ENCODE results near the gene FAM184B. TPM values are rescaled to one million over a fixed set of nuclear protein-coding genes. Genes with fewer than 3 reads are reported as not detected.

Gene FAM184B
- total and polyA plus RNA-seq, 10 donors: 0.03 to 0.04 (median 0.03) TPM; not detected in 7

DNA sequence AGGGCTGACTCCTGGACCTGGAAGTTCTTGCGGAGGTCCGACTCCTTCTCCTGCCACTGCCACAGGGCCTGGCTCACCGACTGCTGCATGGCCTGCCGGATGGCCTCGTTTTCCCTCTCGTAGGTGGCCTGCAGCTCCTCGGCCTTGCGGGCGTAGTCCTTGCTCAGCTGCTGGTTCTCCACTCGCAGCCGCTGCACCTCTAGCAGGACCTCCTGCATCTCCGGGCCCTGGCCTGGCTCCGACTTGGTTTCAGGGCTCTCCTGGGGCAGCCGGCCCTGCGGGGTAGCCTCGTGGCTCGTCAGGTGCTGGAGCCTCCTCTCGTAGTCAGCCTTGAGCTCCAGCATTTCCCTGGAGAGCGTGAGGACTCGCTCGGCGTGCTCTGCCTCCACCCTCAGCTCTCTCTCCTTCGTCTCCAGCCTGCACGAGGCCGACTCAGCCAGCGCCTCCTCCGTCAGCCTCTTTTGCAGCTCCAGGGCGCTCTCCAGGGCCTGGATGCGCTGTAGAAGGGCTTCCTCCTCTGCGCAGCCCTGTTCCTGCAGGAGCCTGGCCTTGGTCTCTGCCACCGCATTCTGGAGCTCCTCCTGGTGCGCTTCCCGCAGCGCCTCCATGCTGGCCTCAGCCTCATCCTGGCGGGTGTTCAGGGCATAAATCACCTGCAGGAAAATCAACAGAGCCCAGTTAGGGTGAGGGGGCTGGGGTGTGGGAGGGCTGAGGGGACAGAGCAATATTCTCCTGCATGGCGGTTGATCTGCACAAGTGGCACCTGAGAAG, 72.2 kb downstream of the FAM184B start:
- no peaks in the 10 kb centered on the region for H3K4me1 ChIP-seq
- DNase-seq: no peak
- H3K9me3 ChIP-seq: no peaks in the 10 kb centered on the region
- peaks cover 0 to 13% (median 0%) of the 10 kb centered on the region in 7 donors for H3K27me3 ChIP-seq (replicated peaks in 1 of 7)
- no peak overlapping the region for H3K27ac ChIP-seq
- intact Hi-C loops (cut with DNase I; ENCODE audit: low total_unique reads): no loop called here
- no peak overlapping the region for H3K4me3 ChIP-seq
- WGBS, 5 donors: 82 to 87% (median 84%) methylated on average over 33 to 36 of the region's 36 CpGs
- no peaks in the 10 kb centered on the region for H3K36me3 ChIP-seq
- TF ChIP-seq POLR2A (IDR thresholded peaks at IDR 0.05): no peak
- TF ChIP-seq CTCF (IDR thresholded peaks at IDR 0.05 in 8 of 11, conservative IDR thresholded peaks at IDR 0.05 in 3 of 11): no peak
- no peak for TF ChIP-seq POLR2AphosphoS5 (IDR thresholded peaks at IDR 0.05)

DNA sequence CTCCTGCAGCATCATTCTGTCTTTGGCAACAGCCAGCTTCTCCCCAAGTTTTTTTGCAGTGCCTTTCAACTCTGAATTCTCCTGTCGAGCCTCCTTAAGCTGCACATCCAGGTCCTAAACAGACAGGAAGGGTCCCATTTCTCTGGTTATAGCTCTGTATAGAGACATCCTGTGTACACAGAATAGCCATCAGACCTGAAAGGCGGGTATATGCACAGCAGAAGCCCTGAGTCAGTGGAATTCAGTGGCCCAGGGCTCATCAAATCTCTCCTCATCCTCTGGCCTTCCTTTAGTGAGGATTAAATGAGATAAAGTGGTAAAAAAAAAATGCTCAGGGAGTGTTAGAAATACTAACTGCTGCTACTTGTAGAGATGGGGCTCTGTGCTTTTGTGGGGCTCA, 73.8 kb downstream of the FAM184B start:
- H3K9me3 ChIP-seq: no peaks in the 10 kb centered on the region
- TF ChIP-seq POLR2AphosphoS5 (IDR thresholded peaks at IDR 0.05): no peak
- no peak for TF ChIP-seq POLR2A (IDR thresholded peaks at IDR 0.05)
- TF ChIP-seq CTCF (IDR thresholded peaks at IDR 0.05 in 8 of 11, conservative IDR thresholded peaks at IDR 0.05 in 3 of 11): no peak
- H3K4me3 ChIP-seq: no peak overlapping the region
- intact Hi-C loops (cut with DNase I; ENCODE audit: low total_unique reads): no loop called here
- no peak overlapping the region for H3K27ac ChIP-seq
- peaks cover 0 to 13% (median 0%) of the 10 kb centered on the region in 7 donors for H3K27me3 ChIP-seq (replicated peaks in 1 of 7)
- no peaks in the 10 kb centered on the region for H3K36me3 ChIP-seq
- 68 to 79% (median 70%) methylated on average over 2 of the region's 2 CpGs for WGBS, 5 donors
- no peaks in the 10 kb centered on the region for H3K4me1 ChIP-seq
- DNase-seq: no peak

- intact Hi-C loops (cut with DNase I; ENCODE audit: low total_unique reads): no loop called here
- Histone ChIP-seq H3K36me3 (no peaks in the 10 kb centered on the region), H3K27ac (no peak overlapping the region), H3K9me3 (peaks cover 0 to 3% (median under 1%) of the 10 kb centered on the region in 8 donors), H3K4me1 (no peaks in the 10 kb centered on the region), H3K4me3 (no peak overlapping the region), H3K27me3 (replicated peaks in 1 of 7) (peaks cover 0 to 13% (median 0%) of the 10 kb centered on the region in 7 donors)
- WGBS, 5 donors: 53 to 70% (median 56%) methylated on average over 2 of the region's 2 CpGs
- TF ChIP-seq POLR2A (IDR thresholded peaks at IDR 0.05): no peak
- DNase-seq: no peak
Observed at GRCh38 chr4:17705107-17705506, 76.3 kb downstream of the FAM184B start.

GRCh38 chr4:17704020-17704650, 77.3 kb downstream of the FAM184B start:
- H3K27ac ChIP-seq: no peak overlapping the region
- intact Hi-C loops (cut with DNase I; ENCODE audit: low total_unique reads): no loop called here
- peaks cover 0 to 8% (median 0%) of the 10 kb centered on the region in 7 donors for H3K27me3 ChIP-seq (replicated peaks in 1 of 7)
- DNase-seq: no peak
- no peak for TF ChIP-seq POLR2A (IDR thresholded peaks at IDR 0.05)
- H3K4me3 ChIP-seq: no peak overlapping the region
- no peaks in the 10 kb centered on the region for H3K4me1 ChIP-seq
- H3K36me3 ChIP-seq: no peaks in the 10 kb centered on the region
- 72 to 87% (median 76%) methylated on average over 6 of the region's 6 CpGs for WGBS, 5 donors
- H3K9me3 ChIP-seq: peaks cover 0 to 13% (median 9%) of the 10 kb centered on the region in 8 donors

DNA sequence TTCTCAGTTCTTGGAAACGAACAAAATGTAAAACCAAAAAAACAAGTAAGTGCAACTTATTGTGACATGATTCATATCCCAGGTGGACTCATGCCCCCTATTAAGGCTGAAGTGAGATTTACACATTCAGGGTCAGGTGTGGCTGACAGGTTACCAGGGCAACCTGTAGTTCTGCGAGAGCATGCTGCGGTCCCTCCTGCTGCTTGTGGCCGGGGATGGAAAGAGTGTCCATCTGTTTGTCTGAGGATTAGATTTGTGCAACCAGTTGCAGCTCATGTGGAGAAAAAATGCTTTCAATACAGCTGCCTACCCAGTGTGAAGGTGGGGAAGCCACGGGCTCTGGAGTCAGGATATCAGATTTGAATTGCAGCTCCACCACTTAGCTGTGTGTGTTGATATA, 78.8 kb downstream of the FAM184B start:
- no peak for DNase-seq
- intact Hi-C loops (cut with DNase I; ENCODE audit: low total_unique reads): no loop called here
- no peak overlapping the region for H3K27ac ChIP-seq
- H3K36me3 ChIP-seq: no peaks in the 10 kb centered on the region
- no peaks in the 10 kb centered on the region for H3K4me1 ChIP-seq
- TF ChIP-seq POLR2A (IDR thresholded peaks at IDR 0.05): no peak
- TF ChIP-seq CTCF (IDR thresholded peaks at IDR 0.05 in 8 of 11, conservative IDR thresholded peaks at IDR 0.05 in 3 of 11): no peak
- TF ChIP-seq POLR2AphosphoS5 (IDR thresholded peaks at IDR 0.05): no peak
- 81 to 89% (median 83%) methylated on average over 5 of the region's 5 CpGs for WGBS, 5 donors
- H3K9me3 ChIP-seq: peaks cover 0 to 25% (median 21%) of the 10 kb centered on the region in 8 donors
- no peaks in the 10 kb centered on the region for H3K27me3 ChIP-seq (replicated peaks in 1 of 7)
- no peak overlapping the region for H3K4me3 ChIP-seq

Data from spleen (tissue), 11 donors.